GM18909 (cell line): ENCODE results near the gene STX8.
A peak's percentile ranks its signal among the peaks of the same experiment; 100 is the strongest.

Source experiments
- ATAC-seq: cut with Tn5 transposase; IDR thresholded peaks from one replicate; pipeline ENCODE4 v1.9.1; 2021; ENCODE audit warnings: mild to moderate bottlenecking; ENCODE audit not compliant: unreplicated experiment, poor library complexity

Gene STX8

GRCh38 chr17:9251273-9251672, 324.3 kb downstream of the STX8 start:
- ATAC-seq, result no peak

- no peak for ATAC-seq
These were observed 326.2 kb downstream of the STX8 start for GRCh38 chr17:9249245-9249953.

- ATAC-seq, result no peak
These were observed 328.1 kb downstream of the STX8 start for GRCh38 chr17:9247401-9247938.

GRCh38 chr17:9244066-9245052, 331.3 kb downstream of the STX8 start:
- ATAC-seq, result no peak

GRCh38 chr17:9242983-9243382, 332.6 kb downstream of the STX8 start:
- ATAC-seq, result no peak

- no peak for ATAC-seq
These were observed 333.1 kb downstream of the STX8 start for GRCh38 chr17:9242497-9242881.

- no peak for ATAC-seq
These were observed 333.7 kb downstream of the STX8 start for GRCh38 chr17:9241774-9242496.

GRCh38 chr17:9241371-9241712, 334.3 kb downstream of the STX8 start:
- no peak for ATAC-seq

GRCh38 chr17:9240659-9241370, 334.8 kb downstream of the STX8 start:
- no peak for ATAC-seq

GRCh38 chr17:9239793-9240658, 335.6 kb downstream of the STX8 start:
- ATAC-seq, result peak; percentile 53

- no peak for ATAC-seq
These were observed 336.3 kb downstream of the STX8 start for GRCh38 chr17:9239246-9239792.

- no peak for ATAC-seq
These were observed 337.0 kb downstream of the STX8 start for GRCh38 chr17:9238340-9239245.

GRCh38 chr17:9237661-9238301, 337.8 kb downstream of the STX8 start:
- ATAC-seq, result no peak

GRCh38 chr17:9237053-9237410, 338.6 kb downstream of the STX8 start:
- ATAC-seq, result no peak

GRCh38 chr17:9236286-9237052, 339.2 kb downstream of the STX8 start:
- no peak for ATAC-seq

GRCh38 chr17:9235346-9235745, 340.3 kb downstream of the STX8 start:
- no peak for ATAC-seq
